HG03159 (cell line): Measurements from ENCODE around the gene SOCS4.
"Not testable (repeated sequence)": the region's sequence is repeated elsewhere in the genome, so short reads cannot be mapped to it uniquely, and the experiment has no call there.

Experiments used
- ATAC-seq: cut with Tn5 transposase; IDR thresholded peaks from one replicate; pipeline ENCODE4 v1.9.1; 2021; ENCODE audit warnings: mild to moderate bottlenecking, moderate library complexity; ENCODE audit not compliant: unreplicated experiment

The SOCS4 gene, protein sequence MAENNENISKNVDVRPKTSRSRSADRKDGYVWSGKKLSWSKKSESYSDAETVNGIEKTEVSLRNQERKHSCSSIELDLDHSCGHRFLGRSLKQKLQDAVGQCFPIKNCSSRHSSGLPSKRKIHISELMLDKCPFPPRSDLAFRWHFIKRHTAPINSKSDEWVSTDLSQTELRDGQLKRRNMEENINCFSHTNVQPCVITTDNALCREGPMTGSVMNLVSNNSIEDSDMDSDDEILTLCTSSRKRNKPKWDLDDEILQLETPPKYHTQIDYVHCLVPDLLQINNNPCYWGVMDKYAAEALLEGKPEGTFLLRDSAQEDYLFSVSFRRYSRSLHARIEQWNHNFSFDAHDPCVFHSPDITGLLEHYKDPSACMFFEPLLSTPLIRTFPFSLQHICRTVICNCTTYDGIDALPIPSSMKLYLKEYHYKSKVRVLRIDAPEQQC

DNA sequence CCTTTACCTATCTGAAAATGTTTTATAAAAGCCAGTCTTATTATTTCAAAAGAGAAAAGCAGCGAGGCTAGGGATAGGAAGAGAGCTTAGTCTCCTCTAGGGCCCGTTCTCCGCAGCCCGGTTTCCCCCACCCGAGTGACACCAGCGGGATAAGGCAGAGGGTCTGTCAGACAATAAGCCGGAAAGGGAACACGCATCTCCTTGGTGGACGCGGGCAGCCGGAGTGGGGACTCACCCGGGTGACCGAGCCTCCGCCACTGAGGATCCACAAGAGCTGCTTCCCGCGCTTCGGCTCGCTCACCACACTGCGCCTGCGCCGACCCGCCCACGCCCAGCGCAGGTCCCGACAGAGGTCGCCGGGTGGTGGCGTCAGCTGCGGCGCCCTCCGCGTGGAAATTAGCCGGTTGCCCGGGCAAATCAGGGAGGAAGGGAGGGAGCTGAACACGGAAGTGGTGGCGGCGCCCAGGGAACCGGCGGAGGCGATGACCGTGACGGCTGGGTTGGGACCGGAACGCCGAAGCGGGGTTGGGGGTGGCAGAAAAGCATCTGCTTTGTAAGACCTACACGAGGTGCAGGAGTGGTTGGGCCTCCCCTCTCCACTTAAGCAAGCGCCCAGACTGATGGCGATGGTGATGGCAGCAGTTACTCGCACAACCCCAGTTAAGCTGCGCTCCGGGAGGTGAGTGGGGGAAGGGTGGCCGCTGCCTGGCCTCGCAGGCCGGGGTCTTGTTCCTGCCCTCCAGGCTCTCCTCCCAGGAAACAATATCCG is at the start of gene SOCS4, which contains the start of gene WDHD1:
SOCS4 (plus strand) TSS at position 444 of the 769 bp plus-strand sequence. CDS start 15,806 bp downstream, outside the sequence.
WDHD1 (minus strand) TSS at position 307 of the 769 bp plus-strand sequence. CDS start 312 bp downstream, outside the sequence.
- peak; percentile 80 for ATAC-seq

DNA sequence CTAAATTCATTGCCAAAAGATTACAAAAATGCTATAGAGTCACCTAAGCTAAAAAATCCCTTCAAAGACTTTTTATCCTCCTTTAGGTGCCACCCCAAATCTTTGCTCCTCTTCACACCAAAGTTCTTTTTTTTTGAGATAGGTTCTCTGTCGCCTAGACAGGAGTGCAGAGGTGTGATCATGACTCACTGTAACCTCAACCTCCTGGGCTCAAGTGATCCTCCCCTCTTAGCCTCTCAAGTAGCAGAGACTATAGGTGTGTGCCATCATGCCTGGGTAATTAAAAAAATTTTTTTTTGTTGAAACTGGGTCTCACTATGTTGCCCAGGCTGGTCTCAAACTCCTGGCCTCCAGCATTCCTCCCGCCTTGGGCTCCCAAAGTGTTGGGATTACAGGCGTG is 48.0 kb upstream of the SOCS4 start:
- ATAC-seq = no peak

DNA sequence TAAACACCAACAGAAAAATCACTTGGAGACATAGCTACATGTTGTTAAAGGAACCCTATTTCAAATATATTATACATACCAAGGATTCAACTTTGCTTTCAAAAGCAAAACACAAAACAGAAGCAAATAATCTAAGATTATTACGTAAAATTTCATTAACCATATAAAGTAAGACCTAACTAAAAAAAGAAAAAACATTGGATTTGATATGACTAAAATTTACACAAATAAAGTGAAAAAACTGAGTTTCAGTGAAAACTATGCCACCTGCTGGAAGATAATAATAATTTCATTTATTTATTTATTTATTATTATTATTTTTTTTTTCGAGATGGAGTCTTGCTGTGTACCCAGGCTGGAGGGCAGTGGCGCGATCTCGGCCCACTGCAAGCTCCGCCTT is 45.3 kb upstream of the SOCS4 start:
- ATAC-seq = no peak

DNA sequence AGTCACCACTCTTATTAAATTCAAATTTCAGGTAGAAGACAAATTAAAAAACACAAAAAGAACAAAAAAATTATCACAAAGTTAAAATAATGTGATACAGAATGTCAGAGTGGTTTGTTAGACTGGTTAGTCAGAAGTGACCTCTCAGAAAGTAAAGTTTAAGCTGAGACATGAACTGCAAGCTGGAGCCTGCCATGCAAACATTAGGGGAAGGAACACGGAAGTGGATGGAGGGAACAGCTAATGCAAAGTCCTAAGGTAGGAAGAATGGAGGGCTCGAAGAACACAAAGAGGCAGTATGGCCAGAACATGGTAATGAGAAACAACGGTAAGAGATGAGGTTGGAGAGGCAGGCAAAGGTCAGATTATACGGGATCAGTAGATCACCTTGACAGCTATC is 41.9 kb upstream of the SOCS4 start:
- ATAC-seq = no peak

DNA sequence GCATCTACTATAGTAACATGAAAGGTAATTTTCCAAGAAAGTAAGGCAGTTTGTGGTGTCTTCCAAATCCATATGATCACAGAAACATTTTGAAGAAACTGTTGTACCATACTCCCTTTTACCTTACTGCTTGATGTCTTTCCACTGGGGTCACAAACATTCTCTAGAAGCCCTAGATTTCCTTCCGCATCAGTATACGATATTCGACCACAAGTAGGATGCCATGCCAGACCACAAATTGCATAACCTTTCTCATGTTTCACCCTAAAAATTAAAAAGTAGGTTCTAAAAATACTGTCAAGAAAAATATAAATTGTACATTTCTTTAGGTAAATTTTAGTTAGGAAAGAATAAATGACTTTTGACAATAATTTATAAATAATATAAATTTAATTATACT is 26.7 kb upstream of the SOCS4 start:
- ATAC-seq = no peak

DNA sequence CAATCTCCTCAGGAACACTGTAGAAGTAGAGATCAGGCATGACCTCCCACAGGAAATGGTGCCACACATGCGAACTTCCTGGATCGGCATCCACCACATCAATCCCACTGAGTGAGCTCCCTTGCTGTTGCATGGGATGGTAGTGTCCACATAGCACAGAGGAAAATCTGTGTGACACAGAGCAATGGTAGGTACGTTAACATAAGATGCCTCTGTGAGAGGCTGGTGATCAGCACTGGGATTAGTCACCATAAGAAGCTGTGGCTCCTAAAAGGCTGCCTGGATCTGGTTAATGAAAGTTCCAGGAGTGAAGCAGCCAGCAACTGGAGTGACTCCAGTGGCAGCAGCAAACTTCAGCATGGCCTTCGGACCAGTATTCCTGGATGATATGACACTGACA is 22.0 kb upstream of the SOCS4 start:
- no peak for ATAC-seq

DNA sequence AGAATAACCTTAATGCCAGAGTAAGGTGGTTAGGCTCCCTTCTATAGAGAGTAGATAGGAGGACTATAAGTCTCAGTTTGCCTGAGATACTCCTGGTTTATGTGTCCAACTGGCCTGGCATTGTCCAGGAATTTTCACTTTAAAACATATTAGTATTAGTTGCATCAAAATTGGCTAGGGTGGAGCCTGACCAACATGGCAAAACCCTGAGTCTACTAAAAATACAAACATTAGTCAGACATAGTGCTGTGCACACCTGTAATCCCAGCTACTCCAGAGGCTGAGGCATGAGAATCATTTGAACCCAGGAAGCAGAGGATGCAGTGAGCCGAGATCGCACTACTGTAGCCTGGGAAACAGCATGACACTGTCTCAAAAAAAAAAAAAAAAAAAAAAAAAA is 12.0 kb upstream of the SOCS4 start:
- no peak for ATAC-seq

DNA sequence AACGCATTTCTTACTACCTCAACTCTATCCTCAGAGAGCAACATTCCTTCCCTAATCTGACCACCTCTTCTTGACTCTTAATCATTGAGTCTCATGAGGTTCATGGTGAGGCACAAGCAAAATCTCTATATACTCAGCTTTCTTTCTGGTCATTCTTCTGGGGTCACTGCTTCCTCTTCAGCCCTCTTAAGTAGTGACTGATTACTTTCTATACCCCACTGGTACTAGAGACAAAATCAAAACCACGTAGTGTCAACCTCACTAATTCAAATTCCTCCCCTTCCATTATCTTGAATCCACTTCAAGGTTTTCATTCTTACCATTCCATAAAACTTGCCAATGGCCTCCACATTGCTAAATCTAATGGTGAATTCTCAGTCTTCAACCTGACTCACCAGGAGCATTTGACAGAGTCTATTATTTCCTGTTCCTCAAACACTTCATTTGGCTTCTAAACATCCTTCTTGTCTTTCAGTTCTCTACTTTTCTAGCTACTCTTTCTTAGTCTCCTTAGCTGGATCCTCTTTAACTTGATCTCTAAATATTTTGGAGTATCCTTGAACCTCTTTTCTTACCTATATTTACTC is 7.0 kb upstream of the SOCS4 start:
- ATAC-seq = no peak

DNA sequence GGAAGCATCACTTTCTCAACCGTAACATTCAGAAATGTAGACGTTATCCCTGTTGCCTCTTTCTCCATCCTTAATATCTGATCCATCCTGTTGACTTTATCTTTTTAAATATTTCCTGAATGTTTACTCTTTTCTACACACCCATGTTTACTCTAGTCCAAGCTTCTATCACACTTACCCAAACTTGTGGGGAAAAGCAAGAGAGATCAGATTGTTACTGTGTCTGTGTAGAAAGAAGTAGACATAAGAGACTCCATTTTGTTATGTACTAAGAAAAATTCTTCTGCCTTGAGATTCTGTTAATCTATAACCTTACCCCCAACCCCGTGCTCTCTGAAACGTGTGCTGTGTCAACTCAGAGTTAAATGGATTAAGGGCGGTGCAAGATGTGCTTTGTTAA is 2.7 kb upstream of the SOCS4 start:
- ATAC-seq = not testable (repeated sequence)

DNA sequence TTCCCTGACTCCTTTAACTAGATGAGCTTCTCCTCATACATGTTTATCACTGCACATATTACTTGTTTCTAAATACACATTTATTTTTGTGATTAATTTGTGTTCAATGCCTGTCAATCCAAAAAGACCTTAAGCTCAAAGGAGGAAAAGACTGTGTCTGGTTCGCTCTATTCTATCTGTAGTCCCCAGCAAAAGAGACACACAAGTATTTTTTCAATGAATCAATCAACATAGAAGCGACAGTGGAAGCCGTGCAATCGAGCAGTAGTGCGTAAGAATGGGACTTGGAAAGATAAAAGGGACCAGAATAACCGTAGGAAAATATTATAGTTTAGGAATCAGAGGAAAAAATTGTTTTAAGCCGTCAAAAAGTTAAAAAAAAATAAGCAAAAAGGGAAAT is 1.1 kb upstream of the SOCS4 start:
- no peak for ATAC-seq

DNA sequence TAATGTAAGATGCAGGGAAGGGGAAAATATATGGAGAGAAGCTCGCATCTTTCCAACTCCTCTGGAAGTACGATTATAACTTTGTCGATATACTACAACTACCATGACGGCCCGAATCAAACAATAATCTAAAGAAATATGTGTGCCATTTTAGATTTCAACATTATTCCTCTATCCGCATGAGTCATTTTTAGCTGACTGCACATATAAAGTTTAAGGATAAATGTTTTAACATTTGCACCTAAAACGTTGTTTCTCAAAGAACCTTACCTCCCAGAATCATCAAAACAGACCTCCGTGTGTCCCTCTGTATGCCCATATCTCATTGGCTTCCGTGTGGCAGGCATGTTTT is 619 bp upstream of the SOCS4 start:
- no peak for ATAC-seq

DNA sequence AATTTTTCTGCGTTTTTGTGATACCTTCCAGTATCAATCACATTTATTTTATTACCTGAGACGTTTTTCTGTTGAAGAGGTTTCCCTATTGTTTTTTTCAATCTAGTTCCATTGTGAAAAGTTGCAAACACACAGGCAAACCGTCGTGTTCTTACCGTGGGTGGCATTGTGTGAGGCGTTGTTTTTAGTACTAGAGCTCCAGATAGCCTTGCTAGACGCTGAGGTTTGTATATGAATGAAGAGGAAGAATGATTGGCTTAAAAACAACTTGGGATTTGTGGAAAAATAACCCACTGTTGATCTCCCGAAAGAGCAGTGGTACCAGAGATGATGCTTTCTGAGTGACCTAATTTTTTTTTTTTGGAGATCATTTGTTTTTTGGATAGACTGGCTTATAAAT is 1.0 kb downstream of the SOCS4 start:
- no peak for ATAC-seq

DNA sequence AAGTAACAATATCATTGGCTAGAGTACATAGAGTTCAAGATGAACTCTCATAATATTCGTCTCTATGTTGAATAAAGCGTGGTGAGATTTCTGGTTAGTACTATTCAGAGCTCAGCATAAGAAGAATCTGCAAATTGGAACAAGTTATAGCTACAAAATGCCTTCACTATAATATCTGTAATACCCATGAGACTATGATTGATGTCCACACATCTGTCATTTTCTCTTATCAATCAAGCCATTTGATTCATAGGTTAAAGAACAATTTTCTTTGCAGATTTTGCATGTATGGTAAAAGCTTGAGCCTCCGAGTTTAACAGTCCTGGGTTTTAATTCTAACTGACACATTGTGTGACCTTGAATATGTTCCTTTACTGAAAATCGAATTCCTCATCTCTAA is 1.4 kb downstream of the SOCS4 start:
- no peak for ATAC-seq

DNA sequence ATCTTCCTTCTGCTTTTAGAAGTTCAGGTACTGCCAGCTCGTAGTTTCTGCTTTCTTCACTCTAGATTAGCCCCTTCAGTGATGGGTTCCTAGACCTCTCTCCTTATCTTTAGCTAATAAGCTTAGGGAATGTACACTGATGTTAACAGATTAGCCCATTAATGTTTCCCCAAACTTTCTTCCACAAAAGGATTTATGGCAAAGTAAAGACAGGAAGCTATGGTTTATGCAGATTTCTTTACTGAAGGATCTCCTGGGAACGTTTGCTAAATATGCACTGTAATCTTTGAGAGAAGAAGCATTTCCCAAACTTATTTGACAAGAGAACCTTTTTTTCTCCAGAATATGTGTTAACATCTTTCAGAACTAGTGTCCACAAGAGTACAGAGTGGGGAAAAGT is 4.2 kb downstream of the SOCS4 start:
- no peak for ATAC-seq

DNA sequence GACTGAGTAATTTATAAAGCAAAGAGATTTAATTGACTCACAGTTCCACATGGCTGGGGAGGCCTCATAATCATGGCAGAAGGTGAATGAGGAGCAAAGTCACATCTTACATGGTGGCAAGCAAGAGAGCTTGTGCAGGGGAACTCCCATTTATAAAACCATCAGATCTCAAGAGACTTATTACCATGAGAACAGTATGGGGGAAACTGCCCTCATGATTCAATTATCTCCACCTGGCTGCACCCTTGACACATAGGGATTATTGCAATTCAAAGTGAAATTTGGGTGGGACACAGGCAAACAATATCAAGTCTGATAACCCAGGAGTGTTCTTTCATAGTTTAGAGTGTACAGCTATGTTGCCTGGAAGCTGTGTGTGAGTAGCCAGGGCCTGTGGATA is 11.0 kb downstream of the SOCS4 start:
- ATAC-seq = not testable (repeated sequence)

DNA sequence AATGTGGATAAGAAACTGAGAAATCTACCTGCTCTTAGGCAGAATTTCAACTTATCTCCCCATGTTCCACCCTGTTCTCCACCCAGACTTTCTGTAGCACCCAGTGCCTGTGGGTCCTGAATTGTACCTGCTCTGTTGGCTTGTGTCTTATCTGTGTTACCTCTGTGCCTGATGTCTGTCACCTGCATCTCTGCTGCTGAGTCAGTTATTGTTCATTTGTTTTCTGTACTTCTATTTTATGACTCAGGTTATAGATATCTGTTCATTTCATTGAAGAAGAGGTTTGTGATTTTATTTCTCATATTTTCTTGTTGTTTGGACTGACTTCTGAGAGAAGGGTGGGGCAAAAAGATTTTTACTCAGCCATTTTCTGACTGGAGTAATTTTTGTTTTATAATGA is 11.7 kb downstream of the SOCS4 start:
- no peak for ATAC-seq

DNA sequence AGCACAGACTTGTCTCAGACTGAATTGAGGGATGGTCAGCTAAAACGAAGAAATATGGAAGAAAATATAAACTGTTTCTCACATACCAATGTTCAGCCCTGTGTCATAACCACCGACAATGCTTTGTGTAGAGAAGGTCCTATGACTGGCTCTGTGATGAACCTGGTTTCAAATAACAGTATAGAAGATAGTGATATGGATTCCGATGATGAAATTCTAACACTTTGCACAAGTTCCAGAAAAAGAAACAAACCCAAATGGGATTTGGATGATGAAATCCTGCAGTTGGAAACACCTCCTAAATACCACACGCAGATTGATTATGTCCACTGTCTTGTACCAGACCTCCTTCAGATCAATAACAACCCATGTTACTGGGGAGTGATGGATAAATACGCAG is 16.5 kb downstream of the SOCS4 start:
- no peak for ATAC-seq

DNA sequence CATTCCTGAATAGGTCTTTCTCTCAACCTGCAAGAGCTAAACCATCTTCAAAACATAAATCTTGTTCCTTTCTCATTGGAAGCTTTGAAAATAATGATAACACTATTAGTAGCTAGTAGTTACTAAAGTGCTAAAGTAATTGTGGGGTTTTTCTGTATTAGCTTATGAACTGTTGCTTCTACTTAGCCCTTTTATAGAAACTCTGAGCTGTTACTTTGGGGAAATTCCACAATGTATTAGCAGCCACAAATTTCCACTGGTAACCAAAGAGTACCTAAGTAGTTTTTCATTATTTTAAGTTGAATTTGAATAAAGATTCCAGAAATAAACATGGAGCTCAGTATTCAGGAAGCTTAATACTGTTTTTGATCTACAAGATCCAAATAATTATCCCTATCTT is 18.1 kb downstream of the SOCS4 start:
- ATAC-seq = no peak

DNA sequence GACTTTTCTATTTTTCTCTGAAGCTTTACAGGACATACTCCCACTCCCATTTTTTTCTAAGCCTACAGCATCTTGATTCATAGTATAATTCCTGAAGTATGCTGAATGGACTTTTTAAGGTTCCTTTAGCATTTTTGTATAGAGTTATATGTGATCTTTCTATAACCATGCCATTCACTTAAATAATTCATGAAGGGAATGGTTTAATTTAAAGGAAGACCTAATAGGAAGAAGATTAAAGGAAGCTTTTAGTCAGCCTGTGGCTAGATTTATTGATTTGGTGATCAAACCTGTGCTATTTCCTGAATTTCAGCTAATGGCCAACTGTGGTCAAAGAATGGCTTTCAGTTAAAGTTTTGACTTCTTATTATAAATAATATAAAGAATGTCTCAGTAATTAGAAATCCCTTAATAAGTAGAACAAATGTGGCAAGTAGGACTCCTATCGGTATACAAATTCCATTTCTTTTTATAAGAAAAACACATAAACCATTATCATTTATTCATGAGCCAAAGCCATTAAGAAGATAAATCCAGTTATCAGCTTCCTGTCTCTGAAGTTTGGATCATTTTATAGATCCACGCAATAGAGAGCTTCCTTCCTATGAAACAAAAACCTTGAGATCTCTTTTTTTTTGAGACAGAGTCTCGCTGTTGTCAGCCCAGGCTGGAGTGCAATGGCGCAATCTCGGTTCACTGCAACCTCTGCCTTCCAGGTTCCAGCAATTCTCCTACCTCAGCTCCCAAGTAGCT is 20.4 kb downstream of the SOCS4 start:
- ATAC-seq = no peak

DNA sequence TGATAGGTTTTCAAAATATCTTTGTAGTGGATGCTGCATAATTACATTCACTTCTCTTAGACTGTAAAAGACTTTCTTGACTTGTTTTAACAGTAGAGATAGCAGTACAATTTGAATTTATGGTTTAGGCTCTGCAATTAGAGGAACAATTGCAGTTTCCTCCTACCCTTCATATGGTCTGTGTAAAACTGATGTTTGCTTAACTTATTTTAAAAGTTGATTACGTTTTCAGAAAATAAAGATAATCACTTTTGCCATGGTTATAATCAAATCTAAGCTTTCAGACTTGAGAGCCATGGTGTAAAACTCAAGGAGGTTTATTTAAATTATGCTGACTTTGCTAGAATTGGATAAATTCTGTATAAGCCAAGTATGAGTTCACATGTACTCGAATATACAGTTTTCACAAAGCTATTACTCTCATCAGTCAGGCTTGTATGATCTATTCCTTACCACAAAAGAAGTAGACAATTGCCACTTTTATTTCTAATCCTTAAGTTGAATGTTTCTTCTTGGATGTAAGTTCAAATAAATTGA is 21.9 kb downstream of the SOCS4 start:
- ATAC-seq = no peak

DNA sequence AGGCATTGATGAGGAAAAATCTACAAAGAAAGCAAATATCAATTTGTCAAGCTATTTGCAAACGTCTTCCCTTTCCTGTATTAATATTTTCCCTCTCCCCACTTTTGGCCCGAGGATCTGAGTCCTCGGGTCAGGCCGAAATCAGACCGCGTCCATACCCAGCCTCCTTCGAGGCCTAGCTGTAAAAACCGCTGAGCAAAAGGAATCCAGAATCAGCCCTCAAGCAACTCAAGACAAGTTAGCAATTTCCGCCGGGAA is 24.1 kb downstream of the SOCS4 start:
- peak; percentile 32 for ATAC-seq
